ENCODE results near the gene NXN.

The NXN gene

DNA sequence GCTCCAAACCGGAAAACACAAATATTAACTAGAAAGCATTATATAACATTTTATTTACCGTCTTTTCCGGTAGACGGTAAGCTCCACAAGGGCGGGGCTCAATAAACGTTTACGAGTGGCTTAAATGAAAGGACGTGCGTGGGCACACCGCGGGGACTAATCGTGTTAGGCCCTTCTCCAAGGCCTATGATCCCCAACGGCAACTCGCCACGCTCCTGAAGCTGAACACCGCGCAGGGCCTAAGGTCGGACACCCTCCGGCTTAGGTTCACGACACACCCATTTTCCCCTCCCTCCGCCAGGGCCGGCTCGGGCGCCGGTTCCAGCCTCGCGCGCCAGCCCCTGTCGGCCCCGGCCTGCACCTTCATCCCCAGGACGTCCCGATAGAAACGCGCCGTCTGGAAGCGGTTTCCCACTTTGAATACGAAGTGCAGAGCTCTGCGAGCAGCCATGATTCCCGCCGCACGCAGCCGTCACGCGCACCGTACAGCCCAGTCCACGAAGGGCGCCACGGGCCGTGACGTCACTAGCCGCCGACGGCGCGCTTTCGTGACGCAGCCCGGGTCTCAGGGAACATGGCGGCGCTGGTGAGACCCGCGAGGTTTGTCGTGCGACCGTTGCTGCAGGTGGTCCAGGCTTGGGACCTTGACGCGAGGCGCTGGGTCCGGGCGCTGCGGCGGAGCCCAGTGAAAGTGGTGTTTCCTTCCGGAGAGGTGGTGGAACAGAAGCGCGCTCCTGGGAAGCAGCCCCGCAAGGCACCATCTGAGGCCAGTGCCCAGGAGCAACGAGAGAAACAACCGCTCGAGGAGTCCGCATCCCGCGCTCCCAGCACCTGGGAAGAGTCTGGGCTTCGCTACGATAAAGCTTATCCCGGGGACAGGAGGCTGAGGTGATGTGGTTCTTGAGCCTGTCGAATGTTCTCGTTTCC, 197.5 kb downstream of the NXN start, which contains the start of the genes GLOD4 and MRM3:
Gene GLOD4 (minus strand): TSS at position 476 of the 927 bp plus-strand sequence. CDS start 25 bp downstream, at position 451.
Gene MRM3 (plus strand): TSS at position 549 of the 927 bp plus-strand sequence. CDS start 26 bp downstream, at position 575.
- CTCF ChIA-PET = interaction anchor here (1.0 to 3.4 kb wide), 9 partner anchors 11 to 217 kb away, joined by 3 to 15 read pairs (median 3); partner anchors contain the start of genes GEMIN4 and TIMM22
- POLR2A ChIA-PET = interaction anchor here (0.6 kb wide), 1 partner anchor 39 kb away, joined by 3 read pairs; no protein-coding TSS in a partner anchor
- peak; percentile 98 for DNase-seq (ENCODE audit: extremely low spot score)
- TF ChIP-seq, protein P1, sequence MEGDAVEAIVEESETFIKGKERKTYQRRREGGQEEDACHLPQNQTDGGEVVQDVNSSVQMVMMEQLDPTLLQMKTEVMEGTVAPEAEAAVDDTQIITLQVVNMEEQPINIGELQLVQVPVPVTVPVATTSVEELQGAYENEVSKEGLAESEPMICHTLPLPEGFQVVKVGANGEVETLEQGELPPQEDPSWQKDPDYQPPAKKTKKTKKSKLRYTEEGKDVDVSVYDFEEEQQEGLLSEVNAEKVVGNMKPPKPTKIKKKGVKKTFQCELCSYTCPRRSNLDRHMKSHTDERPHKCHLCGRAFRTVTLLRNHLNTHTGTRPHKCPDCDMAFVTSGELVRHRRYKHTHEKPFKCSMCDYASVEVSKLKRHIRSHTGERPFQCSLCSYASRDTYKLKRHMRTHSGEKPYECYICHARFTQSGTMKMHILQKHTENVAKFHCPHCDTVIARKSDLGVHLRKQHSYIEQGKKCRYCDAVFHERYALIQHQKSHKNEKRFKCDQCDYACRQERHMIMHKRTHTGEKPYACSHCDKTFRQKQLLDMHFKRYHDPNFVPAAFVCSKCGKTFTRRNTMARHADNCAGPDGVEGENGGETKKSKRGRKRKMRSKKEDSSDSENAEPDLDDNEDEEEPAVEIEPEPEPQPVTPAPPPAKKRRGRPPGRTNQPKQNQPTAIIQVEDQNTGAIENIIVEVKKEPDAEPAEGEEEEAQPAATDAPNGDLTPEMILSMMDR (IDR thresholded peaks at IDR 0.05; ENCODE audit: control extremely low read depth, extremely low read depth, low read depth, missing control alignments) = no peak

DNA sequence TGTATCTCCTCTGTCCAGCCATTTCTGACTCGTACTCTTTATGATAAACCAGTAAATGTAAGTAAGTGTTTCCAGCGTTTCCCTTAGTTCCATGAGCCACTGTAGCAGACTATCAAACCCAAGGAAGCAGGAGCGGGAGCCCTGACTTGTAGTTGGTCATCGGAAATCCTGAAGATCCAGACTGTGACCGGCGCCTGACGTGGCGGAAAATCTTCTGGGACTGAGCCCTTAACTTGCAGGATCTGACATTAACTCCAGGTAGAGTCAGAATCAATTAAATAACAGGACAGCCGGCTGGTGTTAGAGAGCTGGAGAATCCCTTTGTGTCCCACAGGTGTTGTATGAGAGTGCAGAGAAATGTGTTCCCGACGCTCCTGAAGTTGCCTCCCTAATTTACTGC, 201.5 kb downstream of the NXN start:
- ChIA-PET CTCF (interaction anchor here (1.1 kb wide), 2 partner anchors 12 to 36 kb away, joined by 3 to 5 read pairs; no protein-coding TSS in a partner anchor), POLR2A (no interaction called here)
- DNase-seq (ENCODE audit: extremely low spot score) = no peak
- TF ChIP-seq, protein P1 (IDR thresholded peaks at IDR 0.05; ENCODE audit: control extremely low read depth, extremely low read depth, low read depth, missing control alignments) = no peak

DNA sequence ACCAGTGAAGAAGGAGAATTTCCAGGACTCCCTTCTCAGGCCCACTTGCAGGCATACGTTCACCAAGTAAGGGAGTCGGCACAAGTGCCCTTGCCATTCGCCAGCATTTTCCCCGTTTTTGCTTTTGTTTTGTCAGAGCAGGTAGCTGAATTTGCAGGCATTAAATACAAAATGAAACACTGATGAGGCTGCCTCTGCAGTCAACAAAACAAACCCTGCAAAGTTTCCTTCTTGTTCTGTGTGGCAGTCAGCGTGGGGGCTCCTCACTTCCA, 205.3 kb downstream of the NXN start:
- POLR2A ChIA-PET = no interaction called here

DNA sequence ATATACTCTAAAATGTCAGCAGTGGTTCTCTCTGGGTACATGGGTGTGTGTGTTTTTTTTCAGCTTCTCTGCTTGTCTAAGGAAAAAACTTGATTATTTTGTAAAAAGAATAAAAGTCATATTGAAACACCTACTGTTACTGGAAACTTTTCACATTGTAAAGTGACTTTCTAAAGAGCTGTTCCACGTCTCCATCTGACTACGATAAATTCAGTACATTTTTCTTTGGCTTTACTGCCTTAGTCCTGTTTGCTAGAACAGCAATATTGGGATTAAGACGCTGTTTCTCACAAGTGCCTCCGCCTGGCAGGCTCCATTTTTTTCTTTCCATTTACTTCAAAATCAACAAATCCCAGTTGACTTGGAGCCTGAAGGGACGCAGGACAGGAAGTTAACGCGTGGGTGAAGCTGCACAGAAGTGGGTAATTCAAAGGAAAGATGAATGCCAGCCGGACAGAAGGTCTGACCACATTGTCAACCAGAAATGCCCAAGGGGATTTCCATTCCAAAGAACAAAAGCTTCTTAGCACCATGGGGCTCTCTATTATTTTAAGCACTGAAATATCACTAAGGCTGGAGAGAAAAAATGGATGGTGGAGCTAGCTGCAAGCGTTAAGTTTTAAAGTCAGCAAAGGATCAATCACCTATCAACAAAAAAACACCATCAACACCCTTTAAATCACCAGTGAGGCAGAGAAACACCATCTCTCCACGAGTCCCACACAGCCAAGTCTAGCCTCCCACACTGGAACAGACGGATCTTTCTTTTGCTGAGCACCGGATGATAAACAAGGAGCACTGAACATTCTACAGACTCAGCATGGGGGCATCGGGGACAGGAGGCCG, 205.9 kb downstream of the NXN start:
- ChIA-PET POLR2A (no interaction called here), CTCF (no interaction called here)
- TF ChIP-seq, protein P1 (IDR thresholded peaks at IDR 0.05; ENCODE audit: control extremely low read depth, extremely low read depth, low read depth, missing control alignments) = no peak
- DNase-seq (ENCODE audit: extremely low spot score) = no peak

More for the DNA sequence above, 205.3 kb downstream of the NXN start:
- CTCF ChIA-PET = no interaction called here
- DNase-seq (ENCODE audit: extremely low spot score) = no peak
- TF ChIP-seq, protein P1 (IDR thresholded peaks at IDR 0.05; ENCODE audit: control extremely low read depth, extremely low read depth, low read depth, missing control alignments) = no peak

DNA sequence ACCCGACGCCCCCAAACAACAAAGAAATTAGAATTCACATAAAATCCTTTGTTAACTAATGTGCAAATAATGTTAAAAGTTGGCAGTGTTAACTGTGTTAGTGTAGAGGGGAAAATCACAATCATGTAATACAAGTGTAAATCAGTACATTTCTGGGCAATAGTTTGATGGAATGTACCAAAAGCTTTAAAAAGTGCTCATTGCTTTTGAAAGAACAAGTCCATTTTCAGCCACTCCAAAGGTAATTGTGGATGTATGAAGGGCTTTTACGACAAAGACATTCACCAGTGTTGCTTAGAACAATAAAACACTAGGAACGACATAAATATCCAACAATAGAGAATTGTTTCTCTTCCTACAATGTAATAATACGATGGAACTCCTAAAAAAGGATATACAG, 206.6 kb downstream of the NXN start:
- TF ChIP-seq, protein P1 (IDR thresholded peaks at IDR 0.05; ENCODE audit: control extremely low read depth, extremely low read depth, low read depth, missing control alignments) = no peak
- ChIA-PET CTCF (no interaction called here), POLR2A (no interaction called here)
- no peak for DNase-seq (ENCODE audit: extremely low spot score)

DNA sequence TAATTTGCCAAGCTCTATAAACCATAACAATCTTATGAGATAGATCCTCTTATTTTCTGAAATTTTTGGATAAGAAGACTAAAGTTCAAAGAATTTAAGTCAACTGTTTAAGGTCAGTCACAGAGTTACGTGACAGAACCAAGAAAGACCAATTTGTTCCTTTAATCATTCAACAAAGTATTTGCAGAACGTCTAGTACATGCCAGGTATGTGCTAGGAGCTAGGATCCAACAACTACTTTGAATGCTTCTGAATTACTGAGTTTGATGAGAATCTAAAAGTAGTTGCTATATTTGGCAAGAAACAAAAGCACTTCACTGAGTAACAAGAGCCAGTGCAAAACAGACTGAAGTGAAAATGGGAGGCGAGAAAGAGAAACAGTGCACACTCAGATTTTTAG, 212.5 kb downstream of the NXN start:
- ChIA-PET CTCF (interaction anchor here (0.8 to 1.5 kb wide), 4 partner anchors 11 to 33 kb away, joined by 3 to 5 read pairs (median 4); partner anchors contain the start of genes GLOD4 and MRM3), POLR2A (no interaction called here)
- DNase-seq (ENCODE audit: extremely low spot score) = no peak
- TF ChIP-seq, protein P1 (IDR thresholded peaks at IDR 0.05; ENCODE audit: control extremely low read depth, extremely low read depth, low read depth, missing control alignments) = no peak
